Stimulated activated naive CD4-positive, alpha-beta T cell treated with Interleukin-2 at 50 U/mL for 16 hours (primary cell): ENCODE results near the gene IQCH.

Experiments used
- DNase-seq: peaks from one replicate; lab custom pipeline; 2025; lab: John Stamatoyannopoulos, UW

The IQCH gene

GRCh38 chr15:67254238-67255175 is at the start of gene IQCH, which contains the start of gene AAGAB:
Gene IQCH (plus strand): TSS chr15:67254786. CDS start chr15:67254897, 111 bp downstream.
Gene AAGAB (minus strand): TSS chr15:67254661. CDS start chr15:67254631, 30 bp downstream.
- DNase-seq: peak; percentile 96

GRCh38 chr15:67207555-67208207 is 46.9 kb upstream of the IQCH start:
- DNase-seq: no peak

GRCh38 chr15:67208396-67208795 is 46.2 kb upstream of the IQCH start:
- DNase-seq: no peak

GRCh38 chr15:67210555-67211168 is 43.9 kb upstream of the IQCH start:
- no peak for DNase-seq

- DNase-seq: no peak
Measured at GRCh38 chr15:67212684-67213367, 41.8 kb upstream of the IQCH start.

GRCh38 chr15:67215102-67215501 is 39.5 kb upstream of the IQCH start:
- DNase-seq: no peak

GRCh38 chr15:67216859-67217258 is 37.7 kb upstream of the IQCH start:
- DNase-seq: no peak

- no peak for DNase-seq
Measured at GRCh38 chr15:67218428-67218827, 36.2 kb upstream of the IQCH start.

GRCh38 chr15:67219288-67219687 is 35.3 kb upstream of the IQCH start:
- no peak for DNase-seq

- no peak for DNase-seq
Measured at GRCh38 chr15:67224889-67225288, 29.7 kb upstream of the IQCH start.

- DNase-seq: no peak
Measured at GRCh38 chr15:67225336-67225735, 29.2 kb upstream of the IQCH start.

GRCh38 chr15:67227431-67227830 is 27.2 kb upstream of the IQCH start:
- DNase-seq: no peak

GRCh38 chr15:67227846-67228245 is 26.7 kb upstream of the IQCH start:
- no peak for DNase-seq

- no peak for DNase-seq
Measured at GRCh38 chr15:67228286-67228685, 26.3 kb upstream of the IQCH start.

- no peak for DNase-seq
Measured at GRCh38 chr15:67230504-67230903, 24.1 kb upstream of the IQCH start.

- DNase-seq: no peak
Measured at GRCh38 chr15:67232591-67232990, 22.0 kb upstream of the IQCH start.

- DNase-seq: no peak
Measured at GRCh38 chr15:67240235-67241131, 14.1 kb upstream of the IQCH start.

- peak; percentile 32 for DNase-seq
Measured at GRCh38 chr15:67241132-67241855, 13.3 kb upstream of the IQCH start.

- DNase-seq: no peak
Measured at GRCh38 chr15:67242708-67243111, 11.9 kb upstream of the IQCH start.

- no peak for DNase-seq
Measured at GRCh38 chr15:67244971-67245478, 9.6 kb upstream of the IQCH start.
